BJ (cell line): Measurements from ENCODE around the gene ADARB2. TPM values are rescaled to one million over a fixed set of nuclear protein-coding genes. Genes with fewer than 3 reads are reported as not detected.

Source experiments
- CTCF ChIA-PET: fragments of 350-600 bp; formaldehyde crosslinking; extraction: SDS; loops from one replicate; lab custom pipeline; 2021; ENCODE audit warnings: antibody characterized with exemption, inconsistent platforms; lab: Yijun Ruan, JAX
- POLR2A ChIA-PET: fragments of 300-600 bp; sonication (Branson Sonifier 250); formaldehyde crosslinking; extraction: SDS; loops from one replicate; lab custom pipeline; 2021; ENCODE audit warnings: antibody characterized with exemption; lab: Charles Lee
- DNase-seq: peaks from one replicate; pipeline ENCODE4 v3.0.0-alpha.2; 2011; ENCODE audit warnings: low read depth
- H3K27me3 ChIP-seq: 2 replicates; pipeline ENCODE4 v1.6.0; 2011; ENCODE audit warnings: low read length; ENCODE audit not compliant: control insufficient read depth, insufficient read depth
- H3K36me3 ChIP-seq: 2 replicates; pipeline ENCODE4 v1.5.1; 2011; ENCODE audit warnings: low read length; ENCODE audit not compliant: control insufficient read depth, insufficient read depth
- H3K4me3 ChIP-seq: 2 replicates; pipeline ENCODE4 v1.5.1; 2011; ENCODE audit warnings: low read depth, mild to moderate bottlenecking, control low read depth, low read length
- polyA plus RNA-seq: library from polyadenylated mRNA; depleted of rRNA; stranded (reverse); fragments of >200 nt; gene quantifications from 2 replicates; pipeline ENCODE4 v1.2.3, GENCODE V29; 2011
- TF ChIP-seq, protein P1 (sequence below): IDR thresholded peaks from 2 replicates; pipeline ENCODE4 v1.5.1; 2011; ENCODE audit warnings: low read depth, mild to moderate bottlenecking, control low read depth, inconsistent platforms, low read length, moderate library complexity; ENCODE audit not compliant: insufficient read depth

The ADARB2 gene
- polyA plus RNA-seq, 1 experiment, result not detected

DNA sequence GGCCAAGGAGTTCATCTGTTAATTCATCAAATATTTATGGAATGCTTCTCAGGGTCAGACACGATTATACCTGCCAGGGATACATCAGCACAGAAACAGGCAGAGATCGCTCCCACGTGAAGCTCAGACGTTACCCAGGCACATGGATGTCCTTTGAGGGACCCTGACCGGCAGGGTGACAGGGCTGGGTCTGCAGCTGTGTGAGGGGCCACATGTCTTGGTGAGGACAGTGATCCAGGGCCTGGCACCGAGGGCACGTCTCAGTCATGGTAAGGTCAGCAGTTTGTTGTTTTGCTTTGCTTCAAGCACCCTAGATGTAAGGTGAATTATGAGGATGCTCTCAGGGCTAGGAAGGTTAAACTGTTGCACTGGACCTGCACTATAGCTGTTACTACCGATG, 453.2 kb downstream of the ADARB2 start:
- CTCF ChIA-PET, result no interaction called here
- no peaks in the 10 kb centered on the region for H3K36me3 ChIP-seq
- no peaks in the 10 kb centered on the region for H3K27me3 ChIP-seq
- TF ChIP-seq, protein P1, sequence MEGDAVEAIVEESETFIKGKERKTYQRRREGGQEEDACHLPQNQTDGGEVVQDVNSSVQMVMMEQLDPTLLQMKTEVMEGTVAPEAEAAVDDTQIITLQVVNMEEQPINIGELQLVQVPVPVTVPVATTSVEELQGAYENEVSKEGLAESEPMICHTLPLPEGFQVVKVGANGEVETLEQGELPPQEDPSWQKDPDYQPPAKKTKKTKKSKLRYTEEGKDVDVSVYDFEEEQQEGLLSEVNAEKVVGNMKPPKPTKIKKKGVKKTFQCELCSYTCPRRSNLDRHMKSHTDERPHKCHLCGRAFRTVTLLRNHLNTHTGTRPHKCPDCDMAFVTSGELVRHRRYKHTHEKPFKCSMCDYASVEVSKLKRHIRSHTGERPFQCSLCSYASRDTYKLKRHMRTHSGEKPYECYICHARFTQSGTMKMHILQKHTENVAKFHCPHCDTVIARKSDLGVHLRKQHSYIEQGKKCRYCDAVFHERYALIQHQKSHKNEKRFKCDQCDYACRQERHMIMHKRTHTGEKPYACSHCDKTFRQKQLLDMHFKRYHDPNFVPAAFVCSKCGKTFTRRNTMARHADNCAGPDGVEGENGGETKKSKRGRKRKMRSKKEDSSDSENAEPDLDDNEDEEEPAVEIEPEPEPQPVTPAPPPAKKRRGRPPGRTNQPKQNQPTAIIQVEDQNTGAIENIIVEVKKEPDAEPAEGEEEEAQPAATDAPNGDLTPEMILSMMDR, result no peak
- H3K4me3 ChIP-seq, result no peak overlapping the region
- no peak for DNase-seq
- POLR2A ChIA-PET, result no interaction called here

DNA sequence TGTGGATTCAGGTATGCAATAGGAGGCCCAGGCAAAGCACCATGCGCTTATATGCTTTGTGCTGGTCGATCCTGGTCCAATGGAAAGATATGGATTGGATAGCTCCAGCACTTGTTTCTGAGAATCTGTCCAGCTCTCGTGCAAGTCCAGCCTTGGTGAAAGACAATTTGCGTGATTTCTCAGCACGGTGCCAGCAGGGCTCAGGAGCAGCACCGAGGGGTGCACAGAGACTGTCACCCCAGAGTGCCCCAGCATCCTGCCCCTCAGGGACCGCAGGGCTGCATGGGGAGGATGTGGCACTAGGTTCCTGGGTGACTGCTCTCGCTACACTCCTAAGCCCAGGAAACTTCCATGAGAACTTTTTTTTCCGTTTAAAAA, 455.9 kb downstream of the ADARB2 start:
- H3K27me3 ChIP-seq, result no peaks in the 10 kb centered on the region
- TF ChIP-seq, protein P1, result no peak
- H3K36me3 ChIP-seq, result no peaks in the 10 kb centered on the region
- POLR2A ChIA-PET, result no interaction called here
- no peak overlapping the region for H3K4me3 ChIP-seq
- CTCF ChIA-PET, result no interaction called here
- DNase-seq, result no peak

DNA sequence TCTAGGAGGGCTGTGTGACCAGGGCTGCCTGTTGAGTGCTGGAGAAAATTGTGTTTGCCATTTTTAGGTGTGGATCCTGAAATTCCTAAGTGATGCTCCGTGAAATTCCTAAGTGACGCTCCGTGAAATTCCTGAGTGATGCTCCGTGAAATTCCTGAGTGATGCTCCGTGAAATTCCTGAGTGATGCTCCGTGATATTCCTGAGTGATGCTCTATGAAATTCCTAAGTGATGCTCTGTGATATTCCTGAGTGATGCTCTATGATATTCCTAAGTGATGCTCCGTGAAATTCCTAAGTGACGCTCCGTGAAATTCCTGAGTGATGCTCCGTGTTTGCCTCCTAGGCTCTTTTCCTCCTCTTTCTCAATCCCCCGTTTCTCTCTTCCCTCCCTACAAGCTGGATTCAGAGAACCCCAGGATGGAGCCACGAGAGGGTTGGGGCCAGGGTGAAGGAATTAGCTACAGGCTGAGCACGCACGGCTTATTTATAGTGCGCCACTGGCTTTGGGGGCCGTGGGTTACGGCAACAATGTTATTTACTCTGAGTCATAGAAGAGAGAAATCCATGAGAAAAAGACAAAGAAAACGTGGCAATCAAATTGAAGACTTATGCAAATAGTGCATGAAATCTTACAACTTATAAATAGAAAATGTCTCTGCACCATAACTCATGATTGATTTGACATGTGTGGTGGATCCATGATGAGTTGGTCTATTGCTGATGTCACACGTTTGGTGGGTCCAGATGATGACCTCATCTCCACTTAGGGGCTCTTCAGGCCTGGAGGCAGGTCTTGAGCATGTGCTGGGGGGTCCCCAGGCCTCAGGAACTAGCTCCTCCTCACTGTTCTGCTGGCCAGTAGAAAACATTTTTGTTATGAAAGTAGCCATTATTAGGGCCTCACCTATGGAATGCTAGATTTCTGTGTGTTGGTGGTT, 456.6 kb downstream of the ADARB2 start:
- H3K4me3 ChIP-seq, result no peak overlapping the region
- ChIA-PET CTCF (no interaction called here), POLR2A (no interaction called here)
- DNase-seq, result no peak
- no peaks in the 10 kb centered on the region for H3K36me3 ChIP-seq
- no peaks in the 10 kb centered on the region for H3K27me3 ChIP-seq
- TF ChIP-seq, protein P1, result no peak

DNA sequence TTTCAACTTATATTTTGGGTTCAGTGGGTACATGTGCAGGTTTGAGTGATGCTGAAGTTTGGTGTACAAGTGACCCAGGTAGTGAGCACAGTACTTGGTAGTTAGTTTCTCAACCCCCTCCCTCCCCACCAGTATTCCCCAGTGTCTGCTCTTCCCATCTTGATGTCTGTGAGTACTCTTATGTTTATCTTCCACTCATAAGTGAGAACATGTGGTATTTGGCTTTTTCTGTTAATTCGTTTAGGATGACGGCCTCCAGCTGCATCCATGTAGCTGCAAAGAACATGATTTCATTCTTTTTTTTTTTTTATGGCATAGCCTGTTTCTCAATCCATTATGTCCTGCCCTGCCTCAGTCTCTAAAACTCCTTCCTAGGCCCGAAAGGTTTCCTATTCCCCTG, 459.0 kb downstream of the ADARB2 start:
- TF ChIP-seq, protein P1, result no peak
- POLR2A ChIA-PET, result no interaction called here
- no peak for DNase-seq
- Histone ChIP-seq H3K27me3 (no peaks in the 10 kb centered on the region), H3K4me3 (no peak overlapping the region), H3K36me3 (no peaks in the 10 kb centered on the region)
- CTCF ChIA-PET, result no interaction called here

DNA sequence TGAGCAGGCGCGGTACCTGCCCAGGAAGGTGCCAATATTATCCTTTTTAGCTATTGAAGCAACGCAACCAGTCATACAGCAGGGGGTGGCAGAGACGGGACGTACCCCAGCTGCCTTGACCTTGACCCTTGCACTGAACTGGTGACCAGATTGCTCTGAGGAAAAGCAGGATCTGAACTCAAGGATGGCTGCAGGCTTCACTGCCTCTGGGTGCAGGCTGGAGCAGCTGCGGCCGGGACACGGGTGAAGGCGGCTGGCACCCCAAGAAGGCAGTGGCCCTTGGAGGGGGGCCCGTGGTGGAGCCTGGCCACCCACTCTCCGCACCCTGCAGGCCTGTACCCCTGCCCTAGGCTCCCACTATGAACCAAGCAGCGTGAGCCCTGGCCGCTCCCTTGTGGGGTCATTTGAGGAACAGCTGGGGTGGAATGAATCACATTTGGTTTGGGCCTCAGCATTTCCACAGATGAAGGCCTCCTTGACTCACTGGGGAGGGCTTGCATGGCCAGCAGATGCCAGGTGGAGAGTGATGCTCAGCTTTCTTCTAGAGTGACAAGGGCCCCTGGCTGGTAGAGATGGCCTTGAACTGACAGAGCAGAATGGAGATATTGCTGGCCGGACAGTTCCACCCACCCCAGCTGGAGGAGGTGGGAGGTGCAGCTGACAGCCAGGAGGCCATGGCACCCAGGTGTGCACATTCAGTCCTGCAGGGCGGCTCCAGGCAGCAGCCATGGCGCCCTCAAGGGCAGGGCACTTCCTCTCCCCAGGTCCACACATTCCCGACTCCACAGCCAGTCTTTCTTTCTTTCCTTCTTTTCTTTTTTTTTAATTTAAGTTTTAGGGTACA, 462.4 kb downstream of the ADARB2 start:
- H3K36me3 ChIP-seq, result no peaks in the 10 kb centered on the region
- DNase-seq, result no peak
- POLR2A ChIA-PET, result no interaction called here
- H3K4me3 ChIP-seq, result no peak overlapping the region
- CTCF ChIA-PET, result no interaction called here
- no peaks in the 10 kb centered on the region for H3K27me3 ChIP-seq
- TF ChIP-seq, protein P1, result no peak
